Fibroblast of pulmonary artery (primary cell): ENCODE measurements around the gene SOX13.

Source experiments
- DNase-seq: peaks from one replicate; pipeline ENCODE4 v3.0.0-alpha.2; 2010; ENCODE audit warnings: low read depth
- H3K4me3 ChIP-seq: replicated peaks from 2 replicates; pipeline ENCODE4 v1.5.1; 2011; ENCODE audit warnings: low read depth, mild to moderate bottlenecking, control low read depth, low read length, moderate library complexity
- TF ChIP-seq, protein P1 (sequence below): IDR thresholded peaks from 2 replicates; pipeline ENCODE4 v1.5.1; 2011; ENCODE audit warnings: mild to moderate bottlenecking, control low read depth, low read length, inconsistent platforms; ENCODE audit errors: missing control alignments

The SOX13 gene

DNA sequence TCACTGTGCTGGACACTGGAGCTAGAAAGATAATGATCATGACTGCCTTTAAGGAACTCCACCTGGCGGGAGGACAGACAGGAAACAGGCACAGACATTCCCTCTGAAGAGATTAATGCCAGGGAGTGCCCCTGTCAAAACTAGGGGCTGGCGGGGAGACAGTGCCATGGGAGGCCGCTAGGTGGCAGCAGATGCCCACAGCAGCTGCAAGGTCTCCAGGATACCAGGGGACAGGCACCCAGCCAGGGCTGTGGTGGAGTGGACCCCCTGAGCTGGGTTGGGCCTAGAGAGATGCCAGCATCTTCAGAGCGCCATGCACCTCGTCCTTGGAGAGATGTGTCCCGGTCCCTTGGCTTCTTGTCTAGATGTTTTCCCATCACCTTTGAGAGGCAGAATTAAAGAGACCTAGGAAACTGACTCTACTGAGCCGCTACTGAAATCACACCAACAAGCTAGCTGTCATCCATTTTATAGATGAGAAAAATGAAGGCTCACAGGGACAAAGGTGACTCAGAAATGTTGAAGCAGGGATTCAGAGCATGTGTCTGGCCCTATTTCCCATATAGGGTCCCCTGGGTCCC, 89.7 kb downstream of the SOX13 start:
- TF ChIP-seq, protein P1, sequence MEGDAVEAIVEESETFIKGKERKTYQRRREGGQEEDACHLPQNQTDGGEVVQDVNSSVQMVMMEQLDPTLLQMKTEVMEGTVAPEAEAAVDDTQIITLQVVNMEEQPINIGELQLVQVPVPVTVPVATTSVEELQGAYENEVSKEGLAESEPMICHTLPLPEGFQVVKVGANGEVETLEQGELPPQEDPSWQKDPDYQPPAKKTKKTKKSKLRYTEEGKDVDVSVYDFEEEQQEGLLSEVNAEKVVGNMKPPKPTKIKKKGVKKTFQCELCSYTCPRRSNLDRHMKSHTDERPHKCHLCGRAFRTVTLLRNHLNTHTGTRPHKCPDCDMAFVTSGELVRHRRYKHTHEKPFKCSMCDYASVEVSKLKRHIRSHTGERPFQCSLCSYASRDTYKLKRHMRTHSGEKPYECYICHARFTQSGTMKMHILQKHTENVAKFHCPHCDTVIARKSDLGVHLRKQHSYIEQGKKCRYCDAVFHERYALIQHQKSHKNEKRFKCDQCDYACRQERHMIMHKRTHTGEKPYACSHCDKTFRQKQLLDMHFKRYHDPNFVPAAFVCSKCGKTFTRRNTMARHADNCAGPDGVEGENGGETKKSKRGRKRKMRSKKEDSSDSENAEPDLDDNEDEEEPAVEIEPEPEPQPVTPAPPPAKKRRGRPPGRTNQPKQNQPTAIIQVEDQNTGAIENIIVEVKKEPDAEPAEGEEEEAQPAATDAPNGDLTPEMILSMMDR: peak; percentile 98
- H3K4me3 ChIP-seq: no peak overlapping the region
- DNase-seq: peak; percentile 68

DNA sequence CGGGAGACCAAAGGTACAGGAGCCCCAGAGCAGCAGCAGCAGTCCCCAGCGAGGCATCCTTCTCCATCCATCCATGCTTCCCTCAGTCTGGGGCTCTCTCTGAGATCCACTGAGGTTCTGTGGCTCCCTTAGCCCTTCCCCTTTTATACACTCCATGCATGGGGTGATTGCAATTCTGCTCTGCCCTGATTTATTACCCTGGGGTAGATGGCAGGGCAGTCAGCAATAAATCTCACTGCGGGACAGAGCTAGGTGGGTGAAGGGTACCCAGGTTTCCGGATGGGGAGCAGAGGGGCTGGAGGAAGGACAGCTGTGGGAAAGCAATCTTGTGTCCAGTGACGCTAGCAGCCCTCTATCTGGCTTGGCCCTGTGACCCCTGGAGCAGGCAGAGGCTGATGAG, 93.3 kb downstream of the SOX13 start, which contains the start of gene REN:
REN (minus strand) TSS at position 119 of the 400 bp plus-strand sequence; CDS start at position 75, 44 bp downstream.
- no peak for DNase-seq
- TF ChIP-seq, protein P1: no peak
- H3K4me3 ChIP-seq: no peak within 1 kb of the TSS

DNA sequence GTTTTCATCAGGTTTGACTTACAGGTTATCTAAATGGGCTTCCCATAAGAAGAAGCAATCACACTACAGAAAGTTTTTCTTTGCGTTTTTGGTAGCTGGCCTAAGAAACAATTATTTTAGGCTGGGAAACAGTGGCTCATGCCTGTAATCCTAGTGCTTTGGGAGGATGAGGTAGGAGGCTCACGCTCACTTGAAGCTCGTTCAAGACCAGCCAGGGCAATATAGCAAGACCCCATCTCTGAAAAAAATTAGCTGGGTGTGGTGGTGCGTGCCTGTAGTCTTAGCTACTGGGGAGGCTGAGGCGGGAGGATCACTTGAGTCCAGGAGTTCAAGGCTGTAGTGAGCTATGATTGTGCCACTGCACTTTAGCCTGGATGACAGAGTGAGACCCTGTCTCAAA, 94.8 kb downstream of the SOX13 start:
- TF ChIP-seq, protein P1: no peak
- DNase-seq: no peak
- no peak overlapping the region for H3K4me3 ChIP-seq

DNA sequence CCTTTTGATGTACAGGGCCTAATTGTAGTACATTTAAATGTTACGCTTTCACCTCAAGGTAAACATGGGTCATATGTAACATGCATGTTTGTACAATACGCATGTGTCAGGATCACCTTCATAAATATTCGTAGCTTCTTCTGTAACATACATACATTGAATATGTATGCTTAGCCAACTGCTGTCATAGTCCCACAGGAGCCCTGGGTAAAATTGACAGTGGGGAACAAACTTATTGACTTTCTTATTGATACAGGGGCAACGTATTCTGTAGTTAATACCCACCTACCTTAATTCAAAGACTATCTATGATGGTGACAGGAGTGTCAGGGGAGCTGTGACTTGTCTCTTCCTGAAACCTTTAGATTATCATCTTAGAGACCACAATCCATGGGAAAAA, 96.9 kb downstream of the SOX13 start:
- TF ChIP-seq, protein P1: no peak
- H3K4me3 ChIP-seq: no peak overlapping the region
- DNase-seq: no peak

DNA sequence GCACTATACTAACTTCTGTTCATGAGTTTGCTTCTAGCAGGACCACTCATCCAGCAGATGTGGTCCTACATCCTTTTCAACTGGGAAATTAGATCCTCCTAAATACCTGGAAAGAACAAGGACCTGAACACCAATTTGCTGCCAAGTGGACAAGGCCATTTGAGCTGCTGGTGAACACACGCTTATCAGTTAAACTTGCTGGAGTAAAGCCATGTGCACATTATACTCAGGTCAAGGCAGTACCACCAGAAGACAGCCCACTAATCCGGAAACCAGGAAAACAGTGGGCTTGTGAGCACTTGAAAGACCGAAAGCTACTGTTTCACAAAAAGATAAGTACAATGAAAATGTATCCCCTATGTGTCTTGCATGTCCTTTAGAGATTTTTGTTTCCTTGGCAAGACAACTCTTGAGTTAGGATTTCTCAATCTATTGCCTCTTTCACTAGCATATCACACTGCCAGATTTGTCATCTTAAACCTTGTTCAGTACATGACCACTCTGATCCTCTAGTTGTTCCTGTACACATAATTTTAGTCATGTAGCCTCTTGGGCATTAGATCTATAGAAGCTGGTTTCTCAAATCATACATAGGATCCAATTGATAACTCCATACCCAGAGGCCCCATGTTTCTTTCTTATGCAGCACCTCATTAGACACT, 97.7 kb downstream of the SOX13 start:
- no peak overlapping the region for H3K4me3 ChIP-seq
- DNase-seq: no peak
- TF ChIP-seq, protein P1: no peak

DNA sequence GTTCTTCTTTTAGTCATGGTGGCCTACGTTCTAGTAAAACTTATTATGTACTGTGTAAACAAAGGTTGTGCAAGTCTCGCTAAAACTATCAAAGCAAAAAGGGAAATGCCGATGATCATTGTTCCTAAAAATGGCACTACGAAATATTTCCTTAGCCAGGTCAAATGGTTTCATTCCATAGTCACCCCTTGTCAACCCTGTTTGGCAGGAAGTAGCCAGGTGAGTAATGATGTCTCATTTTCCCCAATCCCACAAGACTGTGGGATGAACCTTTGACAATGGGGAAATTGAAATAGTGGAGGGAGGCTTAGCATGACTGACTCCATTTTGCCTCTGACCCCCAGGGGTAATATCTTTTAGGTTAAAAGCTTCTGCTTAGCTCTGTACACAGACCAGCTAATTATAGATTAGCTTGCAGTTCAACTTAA, 98.8 kb downstream of the SOX13 start:
- peak; percentile 72 for DNase-seq
- no peak overlapping the region for H3K4me3 ChIP-seq
- TF ChIP-seq, protein P1: no peak
